Kidney epithelial cell (primary cell): ENCODE data around the gene C14orf132. TPM values are rescaled to one million over a fixed set of nuclear protein-coding genes. Genes with fewer than 3 reads are reported as not detected.

Source experiments
- total RNA-seq: library from RNA; depleted of rRNA; stranded (reverse); fragments of >200 nt; gene quantifications from 2 replicates; pipeline ENCODE4 v1.2.3, GENCODE V29; 2015

Gene C14orf132
- total RNA-seq, 1 donor from 2014 or later: 8.4 TPM

Other genes with a start within 250 kb of the C14orf132 start
- 0.27 and 0.50 TPM in 2 replicates for gene TUNAR, start 162.5 kb upstream of the C14orf132 start, total RNA-seq
- gene BDKRB2, start 165.5 kb downstream of the C14orf132 start, total RNA-seq: 0.89 and 1.2 TPM in 2 replicates
- 0.17 TPM in 1 of 2 replicates, not detected in the other for gene BDKRB1, start 216.8 kb downstream of the C14orf132 start, total RNA-seq